Measurements from ENCODE around the gene DOCK4. TPM values are rescaled to one million over a fixed set of nuclear protein-coding genes. Genes with fewer than 3 reads are reported as not detected.

DOCK4 gene
- total RNA-seq, 1 experiment from 2014 or later = 20.4 TPM

DNA sequence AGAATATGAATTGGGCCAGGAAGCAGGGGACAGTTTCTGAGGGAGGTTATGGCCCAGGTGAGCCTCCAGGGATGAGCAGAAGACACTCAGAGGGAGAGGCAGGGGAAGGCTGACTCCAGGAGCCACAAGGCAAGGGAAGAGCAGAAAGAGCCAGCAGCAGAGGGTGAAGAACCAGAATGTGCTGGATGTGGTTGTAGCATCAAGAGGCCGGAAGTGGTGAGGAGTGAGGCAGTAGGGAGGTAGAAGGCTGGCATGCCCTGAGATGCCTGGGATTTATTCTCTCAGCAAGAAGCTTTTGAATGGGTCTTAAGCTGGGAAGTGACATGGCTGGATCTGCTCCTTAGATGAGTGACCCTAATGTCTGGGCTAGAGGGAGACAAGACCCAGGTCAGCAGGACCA, 311.7 kb downstream of the DOCK4 start (continued):
- TF ChIP-seq CREB1 (CRISPR knock-in tag; IDR thresholded peaks at IDR 0.05) = no peak
- TF ChIP-seq ZNF671 (CRISPR knock-in tag; IDR thresholded peaks at IDR 0.05) = no peak

DNA sequence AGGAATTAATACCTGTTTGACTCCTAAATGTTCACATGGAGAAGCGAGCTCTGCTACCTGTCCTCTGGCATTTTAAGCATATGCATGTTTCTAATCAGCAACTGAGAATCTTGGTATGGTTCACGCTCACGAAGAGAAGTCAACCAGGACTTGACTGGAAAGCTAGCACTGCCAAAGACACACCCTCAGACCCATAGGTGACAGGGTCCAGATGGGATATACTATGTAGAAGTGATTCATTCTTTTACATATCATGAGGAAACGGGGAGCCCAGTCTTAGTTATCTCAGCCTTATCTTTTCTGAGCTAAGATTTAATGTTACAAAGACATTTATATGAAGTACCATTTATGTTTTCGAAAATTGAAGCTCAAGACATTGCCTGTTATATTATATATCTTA, 313.0 kb downstream of the DOCK4 start:
- H3K4me1 Mint-ChIP-seq = no peaks in the 10 kb centered on the region
- CTCF ChIA-PET = interaction anchor here (1.2 to 2.6 kb wide), 2 partner anchors 38 to 130 kb away, joined by 4 to 6 read pairs; no protein-coding TSS in a partner anchor
- no peak for TF ChIP-seq JUN (CRISPR knock-in tag; IDR thresholded peaks at IDR 0.05)
- no peak overlapping the region for H3K4me3 Mint-ChIP-seq
- no peaks in the 10 kb centered on the region for H3K27me3 Mint-ChIP-seq (ENCODE audit: low read depth)
- DNase-seq (ENCODE audit: low spot score) = no peak
- H3K9me3 Mint-ChIP-seq = no peaks in the 10 kb centered on the region
- POLR2A ChIA-PET = no interaction called here
- no peak overlapping the region for H3K27ac Mint-ChIP-seq
- H3K36me3 Mint-ChIP-seq = no peaks in the 10 kb centered on the region
- no peak for ATAC-seq

- ChIA-PET POLR2A (no interaction called here), CTCF (interaction anchor here (0.7 to 2.6 kb wide), 2 partner anchors 37 to 129 kb away, joined by 3 to 6 read pairs; no protein-coding TSS in a partner anchor)
- no peaks in the 10 kb centered on the region for H3K9me3 Mint-ChIP-seq
- H3K27ac Mint-ChIP-seq = no peak overlapping the region
- H3K4me3 Mint-ChIP-seq = no peak overlapping the region
- H3K27me3 Mint-ChIP-seq (ENCODE audit: low read depth) = no peaks in the 10 kb centered on the region
- DNase-seq (ENCODE audit: low spot score) (no peak), ATAC-seq (no peak)
- TF ChIP-seq TP53 (CRISPR knock-in tag; IDR thresholded peaks at IDR 0.05) = no peak
- no peak for TF ChIP-seq GABPB1 (CRISPR knock-in tag; IDR thresholded peaks at IDR 0.05)
- no peak for TF ChIP-seq ATF6 (CRISPR knock-in tag; IDR thresholded peaks at IDR 0.05)
- TF ChIP-seq E2F5 (CRISPR knock-in tag; IDR thresholded peaks at IDR 0.05) = no peak
- no peak for TF ChIP-seq ZBTB21 (CRISPR knock-in tag; IDR thresholded peaks at IDR 0.05; ENCODE audit: borderline replicate concordance)
- no peak for TF ChIP-seq CTCF (IDR thresholded peaks at IDR 0.05)
- TF ChIP-seq ZNF532 (CRISPR knock-in tag; IDR thresholded peaks at IDR 0.05; ENCODE audit: borderline replicate concordance) = no peak
- TF ChIP-seq ZNF317 (CRISPR knock-in tag; IDR thresholded peaks at IDR 0.05; ENCODE audit: borderline replicate concordance, low read depth) = no peak
- TF ChIP-seq PRRX2 (CRISPR knock-in tag; IDR thresholded peaks at IDR 0.05) = no peak
- TF ChIP-seq, protein P1, sequence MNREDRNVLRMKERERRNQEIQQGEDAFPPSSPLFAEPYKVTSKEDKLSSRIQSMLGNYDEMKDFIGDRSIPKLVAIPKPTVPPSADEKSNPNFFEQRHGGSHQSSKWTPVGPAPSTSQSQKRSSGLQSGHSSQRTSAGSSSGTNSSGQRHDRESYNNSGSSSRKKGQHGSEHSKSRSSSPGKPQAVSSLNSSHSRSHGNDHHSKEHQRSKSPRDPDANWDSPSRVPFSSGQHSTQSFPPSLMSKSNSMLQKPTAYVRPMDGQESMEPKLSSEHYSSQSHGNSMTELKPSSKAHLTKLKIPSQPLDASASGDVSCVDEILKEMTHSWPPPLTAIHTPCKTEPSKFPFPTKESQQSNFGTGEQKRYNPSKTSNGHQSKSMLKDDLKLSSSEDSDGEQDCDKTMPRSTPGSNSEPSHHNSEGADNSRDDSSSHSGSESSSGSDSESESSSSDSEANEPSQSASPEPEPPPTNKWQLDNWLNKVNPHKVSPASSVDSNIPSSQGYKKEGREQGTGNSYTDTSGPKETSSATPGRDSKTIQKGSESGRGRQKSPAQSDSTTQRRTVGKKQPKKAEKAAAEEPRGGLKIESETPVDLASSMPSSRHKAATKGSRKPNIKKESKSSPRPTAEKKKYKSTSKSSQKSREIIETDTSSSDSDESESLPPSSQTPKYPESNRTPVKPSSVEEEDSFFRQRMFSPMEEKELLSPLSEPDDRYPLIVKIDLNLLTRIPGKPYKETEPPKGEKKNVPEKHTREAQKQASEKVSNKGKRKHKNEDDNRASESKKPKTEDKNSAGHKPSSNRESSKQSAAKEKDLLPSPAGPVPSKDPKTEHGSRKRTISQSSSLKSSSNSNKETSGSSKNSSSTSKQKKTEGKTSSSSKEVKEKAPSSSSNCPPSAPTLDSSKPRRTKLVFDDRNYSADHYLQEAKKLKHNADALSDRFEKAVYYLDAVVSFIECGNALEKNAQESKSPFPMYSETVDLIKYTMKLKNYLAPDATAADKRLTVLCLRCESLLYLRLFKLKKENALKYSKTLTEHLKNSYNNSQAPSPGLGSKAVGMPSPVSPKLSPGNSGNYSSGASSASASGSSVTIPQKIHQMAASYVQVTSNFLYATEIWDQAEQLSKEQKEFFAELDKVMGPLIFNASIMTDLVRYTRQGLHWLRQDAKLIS (CRISPR knock-in tag; IDR thresholded peaks at IDR 0.05; ENCODE audit: borderline replicate concordance) = no peak
- TF ChIP-seq ZNF281 (CRISPR knock-in tag; IDR thresholded peaks at IDR 0.05) = no peak
- TF ChIP-seq NR2C2 (CRISPR knock-in tag; IDR thresholded peaks at IDR 0.05) = no peak
- no peak for TF ChIP-seq NFYB (CRISPR knock-in tag; conservative IDR thresholded peaks at IDR 0.05; ENCODE audit: low read depth)
- no peaks in the 10 kb centered on the region for H3K4me1 Mint-ChIP-seq
- H3K36me3 Mint-ChIP-seq = no peaks in the 10 kb centered on the region
Observed at GRCh38 chr7:111892588-111892987, 313.6 kb downstream of the DOCK4 start.
